HG02678 (cell line): ENCODE results near the gene TRIM13.
"Not testable (repeated sequence)": the region's sequence is repeated elsewhere in the genome, so short reads cannot be mapped to it uniquely, and the experiment has no call there.

ENCODE experiments used
- ATAC-seq: cut with Tn5 transposase; IDR thresholded peaks from one replicate; pipeline ENCODE4 v1.9.1; 2021; ENCODE audit warnings: mild to moderate bottlenecking, moderate library complexity; ENCODE audit not compliant: unreplicated experiment

The TRIM13 gene

DNA sequence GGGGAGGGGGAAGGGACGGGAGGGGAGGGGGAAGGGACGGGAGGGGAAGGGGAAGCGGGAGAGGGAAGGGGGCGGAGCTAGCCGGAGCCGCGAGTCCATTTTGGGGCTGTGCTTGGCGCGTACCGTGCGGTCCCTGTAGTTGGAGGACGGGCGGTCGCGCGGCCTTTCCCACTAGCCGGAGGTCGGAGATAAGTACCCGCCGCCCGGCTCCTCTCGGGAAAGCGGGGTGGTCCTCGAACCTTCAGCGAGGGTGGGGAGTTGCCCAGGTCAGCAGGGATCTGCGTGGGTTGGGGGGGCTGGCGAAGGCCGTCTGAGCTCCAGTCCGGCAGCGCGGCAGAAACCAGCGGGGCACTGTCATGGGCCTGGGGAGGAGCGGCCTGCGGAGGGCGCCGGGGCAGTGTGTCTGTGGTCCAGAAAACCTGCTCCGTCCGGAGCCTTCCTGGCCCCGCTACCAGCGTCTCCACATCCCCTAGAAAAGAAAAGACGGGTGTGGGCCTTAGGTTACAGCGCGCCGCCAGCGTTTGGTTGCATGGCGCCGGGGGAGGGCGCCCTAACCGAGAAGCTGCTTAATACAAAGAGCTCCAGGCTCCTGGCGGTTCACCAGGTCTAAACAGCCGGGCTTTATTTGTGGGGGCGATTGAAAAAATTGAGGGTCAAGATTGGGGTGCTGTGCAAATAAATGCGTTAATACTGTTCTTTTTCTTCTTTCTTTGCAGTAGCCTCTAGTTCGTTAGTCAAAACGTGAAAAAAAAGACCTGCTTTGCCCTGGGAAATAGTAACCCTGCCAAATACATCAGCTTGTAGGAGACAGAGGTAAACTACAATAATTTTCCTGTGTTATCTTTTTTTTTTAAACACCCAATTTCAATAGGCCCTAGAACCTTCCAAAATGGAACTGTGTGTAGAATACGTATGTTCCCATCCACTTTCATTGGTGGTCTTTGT is at the start of gene TRIM13:
Gene TRIM13, plus strand, starts transcription at position 92 of the 945 bp plus-strand sequence. CDS start 14,899 bp downstream, outside the sequence.
- peak; percentile 73 for ATAC-seq

GRCh38 chr13:49948777-49949270 is 48.0 kb upstream of the TRIM13 start:
- ATAC-seq, result not testable (repeated sequence)

DNA sequence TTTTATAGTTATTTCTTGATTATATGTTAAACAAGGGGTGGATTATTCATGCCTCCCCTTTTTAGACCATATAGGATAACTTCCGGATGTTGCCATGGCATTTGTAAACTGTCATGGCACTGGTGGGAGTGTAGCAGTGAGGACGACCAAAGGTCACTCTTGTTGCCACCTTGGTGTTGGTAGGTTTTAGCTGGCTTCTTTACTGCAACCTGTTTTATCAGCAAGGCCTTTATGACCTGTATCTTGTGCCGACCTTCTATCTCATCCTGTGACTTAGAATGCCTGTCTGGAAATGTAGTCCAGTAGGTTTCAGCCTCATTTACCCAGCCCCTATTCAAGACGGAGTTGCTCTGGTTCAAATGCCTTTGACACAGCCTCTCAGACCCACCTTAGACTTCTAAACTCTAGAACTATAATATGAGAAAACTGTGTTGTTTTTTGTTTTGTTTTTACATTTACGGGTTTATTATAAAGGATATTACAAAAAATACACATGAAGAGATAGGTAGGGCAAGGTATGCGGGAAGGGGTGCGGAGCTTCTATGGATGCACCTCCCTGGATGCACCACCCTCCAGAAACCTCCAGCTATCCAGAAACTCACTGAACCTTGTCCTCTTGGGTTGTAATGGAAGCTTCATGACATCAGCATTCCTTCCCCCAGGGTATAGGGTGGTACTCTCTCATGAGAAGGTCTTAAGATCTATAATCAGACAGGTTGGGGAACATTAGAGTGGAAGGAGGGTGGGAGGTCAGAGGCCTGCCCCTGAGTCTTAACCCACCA is 44.9 kb upstream of the TRIM13 start:
- no peak for ATAC-seq

DNA sequence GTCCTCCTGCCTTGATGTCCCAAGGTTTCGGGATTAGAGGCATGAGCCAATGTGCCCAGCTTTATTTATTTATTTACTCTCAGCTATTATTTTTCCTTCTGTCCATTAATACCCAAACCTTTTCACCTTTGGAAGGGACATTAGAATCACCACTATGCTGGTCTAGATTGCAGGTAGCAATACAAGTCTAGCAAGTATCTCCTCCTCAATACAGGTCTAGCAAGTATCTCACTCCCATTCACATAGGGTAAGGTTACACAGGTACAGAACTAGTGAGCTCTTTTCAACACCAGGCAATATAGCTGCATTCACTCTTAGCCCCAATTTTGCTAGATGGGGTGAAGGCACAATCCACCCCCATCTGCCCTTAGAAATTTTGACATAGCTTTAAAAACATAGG is 43.3 kb upstream of the TRIM13 start:
- no peak for ATAC-seq

DNA sequence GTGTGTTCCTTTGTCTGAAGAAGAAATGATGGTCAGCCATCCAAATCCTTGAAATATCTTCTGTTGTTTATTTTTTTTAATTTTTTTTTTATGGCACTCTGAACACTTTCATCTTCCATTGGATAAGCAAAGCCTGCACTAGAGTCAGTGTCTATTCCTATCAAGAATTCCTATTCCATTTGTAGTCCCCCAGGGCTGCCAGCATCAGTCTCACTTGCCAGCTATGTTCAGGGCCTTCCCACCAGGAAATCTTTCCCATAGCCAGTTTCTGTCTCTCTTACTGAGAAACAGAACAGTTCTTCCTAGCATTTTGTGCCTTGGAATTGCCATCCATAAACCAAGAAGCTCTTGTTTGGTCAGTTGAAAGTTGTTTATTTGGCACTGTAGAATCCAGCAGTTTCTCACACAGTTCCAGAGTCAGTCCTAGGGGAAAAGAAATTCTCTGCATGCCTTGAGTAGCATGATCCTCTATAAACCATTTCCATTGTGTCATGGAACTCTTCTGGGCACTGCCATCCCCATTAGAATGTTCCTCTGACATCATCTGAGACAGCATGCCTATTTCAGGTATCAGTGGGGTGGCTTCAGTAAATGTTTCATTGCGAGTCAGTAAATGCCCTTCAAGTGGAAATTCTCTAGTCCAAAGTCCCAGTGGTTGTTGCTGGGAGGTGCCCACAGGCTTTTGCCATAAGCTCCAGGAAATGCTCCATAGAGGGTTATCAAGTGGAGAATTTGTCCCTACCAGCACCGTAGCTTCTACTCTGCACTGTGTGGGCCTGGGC is 42.0 kb upstream of the TRIM13 start:
- no peak for ATAC-seq

- ATAC-seq, result no peak
Observed at GRCh38 chr13:49956131-49956530, 40.7 kb upstream of the TRIM13 start.

DNA sequence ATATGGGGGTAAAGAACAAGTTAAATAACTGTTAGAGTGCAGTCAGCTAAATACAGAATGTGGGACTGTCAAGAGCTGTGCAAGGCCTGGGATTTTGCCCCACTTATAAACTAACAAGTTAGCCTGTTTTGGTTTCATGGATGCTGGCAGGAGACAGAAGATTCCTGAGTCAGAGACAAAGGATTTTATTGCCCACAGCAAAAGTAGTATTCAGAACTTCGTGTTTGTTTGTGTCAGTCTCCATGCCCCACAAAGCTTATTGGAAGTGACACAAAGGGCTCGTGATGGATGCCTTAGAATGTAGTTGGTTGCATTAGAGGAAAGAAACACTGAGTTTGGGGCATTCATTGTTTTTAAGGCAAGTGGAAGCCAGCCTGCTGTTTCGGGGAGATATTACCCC is 38.5 kb upstream of the TRIM13 start:
- ATAC-seq, result no peak

DNA sequence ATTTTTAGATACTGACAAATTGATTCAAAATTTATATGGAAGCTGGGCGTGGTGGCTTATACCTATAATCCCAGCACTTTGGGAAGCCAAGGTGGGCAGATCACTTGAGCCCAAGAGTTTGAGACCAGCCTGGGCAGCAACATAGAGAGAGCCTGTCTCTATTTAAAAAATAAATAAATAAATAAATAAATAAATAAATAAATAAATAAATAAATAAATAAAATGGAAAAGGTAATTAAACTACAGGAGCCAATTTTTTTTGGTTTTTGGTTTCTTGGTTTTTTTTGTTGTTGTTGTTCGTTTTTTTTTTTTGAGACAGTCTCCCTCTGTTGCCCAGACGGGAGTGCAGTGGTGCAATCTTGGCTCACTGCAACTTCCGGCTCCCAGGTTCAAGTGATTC is 29.4 kb upstream of the TRIM13 start:
- ATAC-seq, result no peak

DNA sequence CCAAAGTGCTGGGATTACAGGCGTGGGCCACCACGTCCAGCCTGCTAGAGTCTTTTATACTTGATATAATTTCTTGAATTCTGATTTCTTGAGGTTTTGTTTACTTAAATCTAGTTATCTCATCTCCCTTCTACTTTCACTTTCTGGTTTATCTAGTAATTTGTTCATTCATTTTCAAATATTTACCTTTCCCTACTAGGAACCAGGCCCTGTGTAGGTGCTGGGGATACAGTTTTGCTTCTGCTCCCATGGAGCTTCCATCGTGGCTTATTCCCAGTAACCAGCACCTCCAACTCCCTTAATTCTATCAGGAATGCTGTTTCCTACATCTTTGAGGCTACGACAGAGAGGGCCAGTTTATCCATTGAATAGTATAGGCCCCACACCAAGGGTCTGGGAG is 24.1 kb upstream of the TRIM13 start:
- ATAC-seq, result no peak

GRCh38 chr13:49975826-49976225 is 21.0 kb upstream of the TRIM13 start:
- ATAC-seq, result no peak

GRCh38 chr13:49976314-49977258 is 20.3 kb upstream of the TRIM13 start:
- ATAC-seq, result no peak

GRCh38 chr13:49977992-49978391 is 18.9 kb upstream of the TRIM13 start:
- no peak for ATAC-seq

GRCh38 chr13:49980266-49980665 is 16.6 kb upstream of the TRIM13 start:
- no peak for ATAC-seq

GRCh38 chr13:49985129-49985528 is 11.7 kb upstream of the TRIM13 start:
- ATAC-seq, result no peak

GRCh38 chr13:49986471-49986870 is 10.4 kb upstream of the TRIM13 start:
- no peak for ATAC-seq

- not testable (repeated sequence) for ATAC-seq
Observed at GRCh38 chr13:49990612-49991011, 6.2 kb upstream of the TRIM13 start.

DNA sequence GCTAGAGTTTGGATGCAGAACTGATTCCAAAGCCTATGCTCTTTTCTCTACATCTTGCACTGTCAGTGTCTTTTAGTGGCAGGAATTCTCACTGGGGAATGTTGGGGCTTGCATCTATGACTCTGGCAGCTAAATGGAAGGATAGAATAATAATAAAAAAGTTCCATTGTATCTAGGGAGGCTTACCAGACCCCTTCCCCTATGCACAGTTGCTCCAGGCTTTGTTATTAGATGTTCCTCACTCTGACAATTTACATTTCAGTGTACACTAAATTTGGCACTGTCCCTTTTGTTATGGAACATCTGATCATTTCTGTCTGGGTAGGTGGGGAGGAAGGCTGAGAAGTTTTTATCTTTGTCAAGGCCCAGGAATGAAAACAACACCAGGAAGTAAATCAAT is 3.7 kb upstream of the TRIM13 start:
- no peak for ATAC-seq

- no peak for ATAC-seq
Observed at GRCh38 chr13:49993666-49994065, 3.2 kb upstream of the TRIM13 start.

GRCh38 chr13:49995625-49996101 is 1.2 kb upstream of the TRIM13 start:
- ATAC-seq, result no peak
